Right lobe of liver (tissue), 4 donors: ENCODE data around the gene NTNG2.

ENCODE experiments used
- POLR2A ChIP-seq: fragments of 450-650 bp; IDR thresholded peaks from one replicate; pipeline ENCODE4 v1.6.1; 2017; ENCODE audit warnings: antibody characterized with exemption, mild to moderate bottlenecking
- TF ChIP-seq, protein P1 (sequence below), 4 donors: fragments of 200-600 bp in 3 of 4; fragments of 450-650 bp in 1 of 4; IDR thresholded peaks; one replicate each; pipeline versions ENCODE4 v1.5.1 to v1.8.0; 2016 to 2022; ENCODE audit warnings: antibody characterized with exemption in 4 of 4, mild to moderate bottlenecking in 2 of 4
- donor health status: DM: no; HTN: no; CAD: no.
- donor health status: DM: no; HTN: no; CAD: no.
- donor health status: DM: no; HTN: yes; CAD: no.

GRCh38 chr9:132125361-132125760, 36.5 kb upstream of the NTNG2 start:
- TF ChIP-seq, protein P1, sequence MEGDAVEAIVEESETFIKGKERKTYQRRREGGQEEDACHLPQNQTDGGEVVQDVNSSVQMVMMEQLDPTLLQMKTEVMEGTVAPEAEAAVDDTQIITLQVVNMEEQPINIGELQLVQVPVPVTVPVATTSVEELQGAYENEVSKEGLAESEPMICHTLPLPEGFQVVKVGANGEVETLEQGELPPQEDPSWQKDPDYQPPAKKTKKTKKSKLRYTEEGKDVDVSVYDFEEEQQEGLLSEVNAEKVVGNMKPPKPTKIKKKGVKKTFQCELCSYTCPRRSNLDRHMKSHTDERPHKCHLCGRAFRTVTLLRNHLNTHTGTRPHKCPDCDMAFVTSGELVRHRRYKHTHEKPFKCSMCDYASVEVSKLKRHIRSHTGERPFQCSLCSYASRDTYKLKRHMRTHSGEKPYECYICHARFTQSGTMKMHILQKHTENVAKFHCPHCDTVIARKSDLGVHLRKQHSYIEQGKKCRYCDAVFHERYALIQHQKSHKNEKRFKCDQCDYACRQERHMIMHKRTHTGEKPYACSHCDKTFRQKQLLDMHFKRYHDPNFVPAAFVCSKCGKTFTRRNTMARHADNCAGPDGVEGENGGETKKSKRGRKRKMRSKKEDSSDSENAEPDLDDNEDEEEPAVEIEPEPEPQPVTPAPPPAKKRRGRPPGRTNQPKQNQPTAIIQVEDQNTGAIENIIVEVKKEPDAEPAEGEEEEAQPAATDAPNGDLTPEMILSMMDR (IDR thresholded peaks at IDR 0.05) = no peak
- TF ChIP-seq POLR2A = no peak
